Adrenal gland (tissue), 5 donors: ENCODE measurements around the gene ZNF618.

ENCODE experiments used
- POLR2A ChIP-seq, 2 donors: fragments of 450-650 bp; IDR thresholded peaks; one replicate each; pipeline ENCODE4 v1.6.1; 2017; ENCODE audit warnings: antibody characterized with exemption in 2 of 2, mild to moderate bottlenecking in 2 of 2, moderate library complexity in 1 of 2
- TF ChIP-seq, protein P1 (sequence below), 6 experiments: fragments of 450-650 bp in 4 of 6; fragments of 200-600 bp in 2 of 6; sonication (generic) in 1 of 6; IDR thresholded peaks; 1 replicate in 5 of 6; 2 replicates in 1 of 6; pipeline versions ENCODE4 v1.5.1 to v1.8.0; 2016 to 2021; ENCODE audit warnings: antibody characterized with exemption in 6 of 6, mild to moderate bottlenecking in 2 of 6, moderate library complexity in 1 of 6
- donor health status: DM: no; HTN: no; CAD: no.

DNA sequence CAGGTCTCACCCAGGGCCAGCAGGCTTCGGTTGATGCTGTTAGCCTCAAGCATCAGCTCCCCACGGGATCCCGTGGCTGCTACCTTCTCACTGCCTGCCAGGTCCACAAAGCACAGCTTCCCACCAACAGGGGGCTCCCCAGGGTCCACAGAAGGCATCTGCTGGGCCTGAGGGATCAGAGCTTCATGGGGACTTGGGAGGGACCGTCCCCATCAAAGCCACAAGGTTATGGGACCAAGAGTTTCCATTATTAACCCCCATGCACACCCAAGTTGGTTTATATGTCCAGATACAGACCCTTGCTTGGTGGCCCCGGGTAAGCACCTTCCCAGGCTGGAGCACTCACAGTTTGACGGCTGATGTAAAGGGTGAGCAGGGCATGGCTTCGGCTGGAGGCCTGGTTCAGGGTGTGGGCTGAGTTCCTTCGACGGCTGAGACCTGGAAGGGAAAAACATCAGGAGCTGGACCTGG lies 220.0 kb downstream of the ZNF618 start:
- TF ChIP-seq, protein P1, sequence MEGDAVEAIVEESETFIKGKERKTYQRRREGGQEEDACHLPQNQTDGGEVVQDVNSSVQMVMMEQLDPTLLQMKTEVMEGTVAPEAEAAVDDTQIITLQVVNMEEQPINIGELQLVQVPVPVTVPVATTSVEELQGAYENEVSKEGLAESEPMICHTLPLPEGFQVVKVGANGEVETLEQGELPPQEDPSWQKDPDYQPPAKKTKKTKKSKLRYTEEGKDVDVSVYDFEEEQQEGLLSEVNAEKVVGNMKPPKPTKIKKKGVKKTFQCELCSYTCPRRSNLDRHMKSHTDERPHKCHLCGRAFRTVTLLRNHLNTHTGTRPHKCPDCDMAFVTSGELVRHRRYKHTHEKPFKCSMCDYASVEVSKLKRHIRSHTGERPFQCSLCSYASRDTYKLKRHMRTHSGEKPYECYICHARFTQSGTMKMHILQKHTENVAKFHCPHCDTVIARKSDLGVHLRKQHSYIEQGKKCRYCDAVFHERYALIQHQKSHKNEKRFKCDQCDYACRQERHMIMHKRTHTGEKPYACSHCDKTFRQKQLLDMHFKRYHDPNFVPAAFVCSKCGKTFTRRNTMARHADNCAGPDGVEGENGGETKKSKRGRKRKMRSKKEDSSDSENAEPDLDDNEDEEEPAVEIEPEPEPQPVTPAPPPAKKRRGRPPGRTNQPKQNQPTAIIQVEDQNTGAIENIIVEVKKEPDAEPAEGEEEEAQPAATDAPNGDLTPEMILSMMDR (IDR thresholded peaks at IDR 0.05): no peak
- TF ChIP-seq POLR2A (IDR thresholded peaks at IDR 0.05): no peak
